H1 (cell line): ENCODE data around the gene ARHGEF28. TPM values are rescaled to one million over a fixed set of nuclear protein-coding genes. Genes with fewer than 3 reads are reported as not detected.

Experiments
- MAX ChIP-seq: IDR thresholded peaks from 2 replicates; pipeline ENCODE4 v1.6.1; 2012; ENCODE audit warnings: inconsistent platforms
- POLR2A ChIP-seq, 2 experiments: IDR thresholded peaks; 1 replicate in 1 of 2; 2 replicates in 1 of 2; pipeline ENCODE4 v1.6.1; 2011; ENCODE audit warnings: low read depth in 2 of 2, low read length in 2 of 2, mild to moderate bottlenecking in 2 of 2; ENCODE audit errors: control extremely low read depth in 1 of 2
- polyA plus RNA-seq, 7 experiments: library from polyadenylated mRNA; depleted of rRNA in 3 of 7; stranded (reverse) in 5 of 7; unstranded in 2 of 7; fragments of >200 nt in 5 of 7; fragments of 200-250 nt in 2 of 7; gene quantifications; 1 replicate in 5 of 7; 2 replicates in 1 of 7; 4 replicates in 1 of 7; pipeline versions ENCODE4 v1.2.1 to v1.2.3, GENCODE V29; 2011 to 2013; ENCODE audit warnings: missing spikeins in 2 of 7, mixed read lengths in 2 of 7
- total RNA-seq: library from RNA; stranded (reverse); fragmentation: NEBNext Ultra II Directional; extraction: Animal tissue kit (Norgen Biotek cat#: 25700); gene quantifications from 2 replicates; pipeline ENCODE4 v1.2.1, GENCODE V29; 2021

Gene ARHGEF28
- total and polyA plus RNA-seq, 2 of the 8 experiments (the other 6 are each of a cell fraction or from before 2014, with no cell fraction given): 0.33 to 1.0 TPM

- TF ChIP-seq MAX (no peak), POLR2A (IDR thresholded peaks at IDR 0.05; ENCODE audit: control extremely low read depth in 1 of 2, low read depth in 2 of 2, low read length in 2 of 2) (no peak)
Observed at GRCh38 chr5:73754254-73754653, 128.3 kb downstream of the ARHGEF28 start (continued).
